H1 (cell line): ENCODE measurements around the gene ADPRS. TPM values are rescaled to one million over a fixed set of nuclear protein-coding genes. Genes with fewer than 3 reads are reported as not detected.

ENCODE experiments used
- CTCF ChIA-PET: fragments of 300-600 bp; sonication (Branson Sonifier 250); formaldehyde crosslinking; loops from one replicate; lab custom pipeline; 2021; ENCODE audit not compliant: partially characterized antibody; lab: Charles Lee
- POLR2A ChIA-PET: fragments of 300-600 bp; sonication (Branson Sonifier 250); formaldehyde crosslinking; loops from one replicate; lab custom pipeline; 2021; ENCODE audit warnings: inconsistent platforms; ENCODE audit not compliant: partially characterized antibody; lab: Charles Lee
- DNase-seq, 2 experiments: peaks; one replicate each; pipeline versions ENCODE4 v3.0.0 to v3.0.0-alpha.2; 2010 to 2022; ENCODE audit warnings: low spot score in 2 of 2, low read depth in 1 of 2, mixed read lengths in 1 of 2
- FAIRE-seq: peaks from 2 replicates; lab custom pipeline; 2011; peaks lifted over from hg19 to GRCh38; lab: Jason Lieb, UNC
- H2AFZ ChIP-seq: 2 replicates; pipeline ENCODE4 v1.8.1; 2012; ENCODE audit warnings: low read length, inconsistent platforms
- H2AK5ac ChIP-seq: 2 replicates; pipeline ENCODE4 v1.6.1; 2013; ENCODE audit warnings: low read depth, low read length
- H2BK120ac ChIP-seq: replicated peaks from 2 replicates; pipeline ENCODE3; 2013; ENCODE audit warnings: low read depth, low read length, inconsistent platforms
- H2BK12ac ChIP-seq: 2 replicates; pipeline ENCODE4 v1.6.1; 2013; ENCODE audit warnings: low read depth, low read length
- H2BK15ac ChIP-seq: 2 replicates; pipeline ENCODE4 v1.6.1; 2013; ENCODE audit warnings: low read length
- H2BK20ac ChIP-seq: 2 replicates; pipeline ENCODE4 v1.6.1; 2013; ENCODE audit warnings: low read length
- H2BK5ac ChIP-seq: 2 replicates; pipeline ENCODE4 v1.6.1; 2013; ENCODE audit warnings: low read depth, low read length
- H3K14ac ChIP-seq: 2 replicates; pipeline ENCODE4 v1.6.1; 2013; ENCODE audit warnings: inconsistent platforms; ENCODE audit not compliant: insufficient read length
- H3K18ac ChIP-seq: 2 replicates; pipeline ENCODE4 v1.6.1; 2013; ENCODE audit warnings: low read length; ENCODE audit errors: extremely low read depth
- H3K23ac ChIP-seq: 2 replicates; pipeline ENCODE4 v1.6.1; 2013; ENCODE audit warnings: inconsistent platforms; ENCODE audit not compliant: insufficient read length
- H3K23me2 ChIP-seq: 2 replicates; pipeline ENCODE4 v1.6.1; 2013; ENCODE audit warnings: low read depth, low read length
- H3K27ac ChIP-seq: 2 replicates; pipeline ENCODE4 v1.6.1; 2011; ENCODE audit warnings: low read depth, low read length, inconsistent platforms
- H3K27me3 ChIP-seq, 4 experiments: replicated peaks in 1 of 4; 1 replicate in 1 of 4; 2 replicates in 3 of 4; pipeline versions ENCODE4 v1.6.1 to v1.8.1; 2011 to 2013; ENCODE audit warnings: low read length in 3 of 4, mild to moderate bottlenecking in 3 of 4, inconsistent platforms in 2 of 4, mixed read lengths in 2 of 4, moderate library complexity in 1 of 4; ENCODE audit not compliant: control insufficient read depth in 3 of 4, insufficient read depth in 3 of 4; ENCODE audit errors: extremely low read depth in 1 of 4
- H3K36me3 ChIP-seq, 4 experiments: 2 replicates each; pipeline versions ENCODE4 v1.6.1 to v1.8.1; 2011 to 2013; ENCODE audit warnings: mild to moderate bottlenecking in 4 of 4, low read length in 3 of 4, moderate library complexity in 2 of 4, control low read depth in 1 of 4, inconsistent platforms in 1 of 4; ENCODE audit not compliant: insufficient read depth in 4 of 4, control insufficient read depth in 2 of 4
- H3K4ac ChIP-seq: replicated peaks from 2 replicates; pipeline ENCODE3; 2013; ENCODE audit warnings: low read length, low read depth, mixed read lengths, inconsistent platforms; ENCODE audit not compliant: insufficient read length
- H3K4me1 ChIP-seq, 4 experiments: replicated peaks in 1 of 4; 1 replicate in 1 of 4; 2 replicates in 3 of 4; pipeline versions ENCODE4 v1.6.1 to v1.8.1; 2011 to 2013; ENCODE audit warnings: low read length in 3 of 4, inconsistent platforms in 2 of 4, mixed read lengths in 1 of 4; ENCODE audit not compliant: insufficient read depth in 4 of 4, control insufficient read depth in 3 of 4
- H3K4me2 ChIP-seq, 2 experiments: 2 replicates each; pipeline versions ENCODE4 v1.6.1 to v1.8.1; 2011 to 2013; ENCODE audit warnings: low read depth in 2 of 2, low read length in 2 of 2, control low read depth in 1 of 2, inconsistent platforms in 1 of 2, mild to moderate bottlenecking in 1 of 2; ENCODE audit not compliant: insufficient read depth in 1 of 2
- H3K4me3 ChIP-seq, 4 experiments: fragments of 200-600, 300-600 bp in 1 of 4; sonication (generic), shearing (Covaris generic), sonication (Bioruptor Twin) in 1 of 4; 2 replicates each; pipeline versions ENCODE4 v1.5.1 to v1.8.1; 2011 to 2016; ENCODE audit warnings: low read length in 4 of 4, low read depth in 3 of 4, control low read depth in 2 of 4, inconsistent platforms in 2 of 4, mild to moderate bottlenecking in 2 of 4, mixed read lengths in 1 of 4, moderate library complexity in 1 of 4; ENCODE audit not compliant: insufficient read depth in 2 of 4; ENCODE audit errors: extremely low read depth in 1 of 4
- H3K56ac ChIP-seq: replicated peaks from 2 replicates; pipeline ENCODE3; 2013; ENCODE audit warnings: low read depth, mild to moderate bottlenecking, mixed read lengths, low read length, inconsistent platforms; ENCODE audit not compliant: insufficient read length
- H3K79me1 ChIP-seq: 2 replicates; pipeline ENCODE4 v1.6.1; 2013; ENCODE audit warnings: low read depth, low read length, control low read depth
- H3K79me2 ChIP-seq, 2 experiments: 2 replicates each; pipeline versions ENCODE4 v1.6.1 to v1.8.1; 2012 to 2013; ENCODE audit warnings: low read length in 2 of 2, mild to moderate bottlenecking in 2 of 2, inconsistent platforms in 1 of 2; ENCODE audit not compliant: insufficient read depth in 2 of 2, control insufficient read depth in 1 of 2
- H3K9ac ChIP-seq, 4 experiments: replicated peaks in 1 of 4; 1 replicate in 1 of 4; 2 replicates in 3 of 4; pipeline versions ENCODE4 v1.6.1 to v1.8.1; 2011 to 2013; ENCODE audit warnings: low read depth in 3 of 4, low read length in 3 of 4, control low read depth in 2 of 4, mild to moderate bottlenecking in 2 of 4, moderate library complexity in 2 of 4, inconsistent platforms in 1 of 4; ENCODE audit errors: extremely low read depth in 1 of 4
- H3K9me3 ChIP-seq, 2 experiments: 2 replicates each; pipeline versions ENCODE4 v1.6.1 to v1.8.1; 2012 to 2013; ENCODE audit warnings: mild to moderate bottlenecking in 2 of 2, moderate library complexity in 2 of 2, control low read depth in 1 of 2, inconsistent platforms in 1 of 2, low read depth in 1 of 2, low read length in 1 of 2, mixed read lengths in 1 of 2; ENCODE audit not compliant: insufficient read depth in 2 of 2
- H4K20me1 ChIP-seq, 2 experiments: replicated peaks in 1 of 2; 2 replicates each; pipeline versions ENCODE3 to v1.8.1; 2011 to 2013; ENCODE audit warnings: inconsistent platforms in 2 of 2, low read length in 2 of 2, mild to moderate bottlenecking in 1 of 2; ENCODE audit not compliant: insufficient read depth in 2 of 2, control insufficient read depth in 1 of 2
- H4K5ac ChIP-seq: 2 replicates; pipeline ENCODE4 v1.6.1; 2013; ENCODE audit warnings: low read length, low read depth, mixed read lengths, inconsistent platforms; ENCODE audit not compliant: insufficient read length
- H4K8ac ChIP-seq: 2 replicates; pipeline ENCODE4 v1.8.0; 2013; ENCODE audit warnings: mild to moderate bottlenecking, moderate library complexity, low read length, inconsistent platforms; ENCODE audit not compliant: insufficient read depth; ENCODE audit errors: extremely low read depth
- H4K91ac ChIP-seq: replicated peaks from 2 replicates; pipeline ENCODE3; 2013; ENCODE audit warnings: low read length, mixed read lengths, inconsistent platforms; ENCODE audit not compliant: insufficient read length
- HDAC6 ChIP-seq: IDR thresholded peaks from one replicate; pipeline ENCODE4 v1.7.1; 2012; ENCODE audit warnings: low read depth, mild to moderate bottlenecking, inconsistent platforms, low read length, moderate library complexity
- WGBS, 2 experiments: shearing (Covaris generic) in 1 of 2; methylation state at CpG; one replicate each; pipeline versions ENCODE4 v1.1.6 to v1.1.7; 2013 to 2015; ENCODE audit warnings: low lambda C conversion rate in 2 of 2, mixed read lengths in 2 of 2, inconsistent platforms in 1 of 2, low coverage in 1 of 2, missing lambda C conversion rate in 1 of 2; ENCODE audit not compliant: insufficient replicate concordance in 2 of 2, insufficient coverage in 1 of 2, insufficient read length in 1 of 2; ENCODE audit errors: extremely low coverage in 1 of 2, missing lambda C conversion rate in 1 of 2; 5-methylcytosine and 5-hydroxymethylcytosine counted together
- polyA plus RNA-seq, 7 experiments: library from polyadenylated mRNA; depleted of rRNA in 3 of 7; stranded (reverse) in 5 of 7; unstranded in 2 of 7; fragments of >200 nt in 5 of 7; fragments of 200-250 nt in 2 of 7; gene quantifications; 1 replicate in 5 of 7; 2 replicates in 1 of 7; 4 replicates in 1 of 7; pipeline versions ENCODE4 v1.2.1 to v1.2.3, GENCODE V29; 2011 to 2013; ENCODE audit warnings: missing spikeins in 2 of 7, mixed read lengths in 2 of 7
- total RNA-seq: library from RNA; stranded (reverse); fragmentation: NEBNext Ultra II Directional; extraction: Animal tissue kit (Norgen Biotek cat#: 25700); gene quantifications from 2 replicates; pipeline ENCODE4 v1.2.1, GENCODE V29; 2021

ADPRS gene
- total and polyA plus RNA-seq, 2 of the 8 experiments (the other 6 are each of a cell fraction or from before 2014, with no cell fraction given): 22.9 to 38.1 TPM

- no peaks in the 10 kb centered on the region for H3K9me3 ChIP-seq
- no peak overlapping the region for H3K9ac ChIP-seq
- no peak overlapping the region for H2BK120ac ChIP-seq
- no peaks in the 10 kb centered on the region for H3K79me2 ChIP-seq
- H3K4me3 ChIP-seq: peak overlapping the region in 1 of 4 experiments; percentile 67; a peak in 4 of 8 replicates
- no peaks in the 10 kb centered on the region for H4K20me1 ChIP-seq
- H3K79me1 ChIP-seq: no peaks in the 10 kb centered on the region
- peaks cover 8% of the 10 kb centered on the region; the same call in 1 of the 2 replicates for H3K23me2 ChIP-seq
- H3K56ac ChIP-seq: no peak overlapping the region
- H3K23ac ChIP-seq: no peak overlapping the region
- no peak overlapping the region for H3K4ac ChIP-seq
- DNase-seq (no peak), FAIRE-seq (no peak)
- H3K27ac ChIP-seq: no peak overlapping the region
- ChIA-PET POLR2A (interaction anchor here (0.8 to 1.3 kb wide), 2 partner anchors 8 to 10 kb away, joined by 3 to 4 read pairs; no protein-coding TSS in a partner anchor), CTCF (interaction anchor here (1.4 kb wide), 1 partner anchor 172 kb away, joined by 5 read pairs; no protein-coding TSS in a partner anchor)
- H3K14ac ChIP-seq: no peak overlapping the region
- H3K4me1 ChIP-seq: peaks cover 0 to 13% (median 4%) of the 10 kb centered on the region in 4 experiments; a peak in 4 of 7 replicates
- no peak overlapping the region for H4K91ac ChIP-seq
- H2AK5ac ChIP-seq: no peak overlapping the region
- no peak for TF ChIP-seq HDAC6
- no peak overlapping the region for H4K8ac ChIP-seq
- 81% methylated on average over 13 of the region's 13 CpGs; no CpG with 5 or more reads in 1 of the 2 experiments for WGBS, 2 experiments
- H3K36me3 ChIP-seq: no peaks in the 10 kb centered on the region
- no peak overlapping the region for H2AFZ ChIP-seq
- H2BK20ac ChIP-seq: no peak overlapping the region
- H3K18ac ChIP-seq: no peak overlapping the region
- no peak overlapping the region for H3K4me2 ChIP-seq
- no peak overlapping the region for H2BK15ac ChIP-seq
- no peak overlapping the region for H2BK5ac ChIP-seq
- no peak overlapping the region for H4K5ac ChIP-seq
- H3K27me3 ChIP-seq: peaks cover 0 to 3% (median 0%) of the 10 kb centered on the region in 4 experiments; a peak in 2 of 7 replicates
- H2BK12ac ChIP-seq: no peak overlapping the region
These were observed 5.5 kb upstream of the ADPRS start for GRCh38 chr1:36083219-36083618.
